ENCODE measurements around the gene HOXB9.
A peak's percentile ranks its signal among the peaks of the same experiment; 100 is the strongest.

HOXB9 gene

DNA sequence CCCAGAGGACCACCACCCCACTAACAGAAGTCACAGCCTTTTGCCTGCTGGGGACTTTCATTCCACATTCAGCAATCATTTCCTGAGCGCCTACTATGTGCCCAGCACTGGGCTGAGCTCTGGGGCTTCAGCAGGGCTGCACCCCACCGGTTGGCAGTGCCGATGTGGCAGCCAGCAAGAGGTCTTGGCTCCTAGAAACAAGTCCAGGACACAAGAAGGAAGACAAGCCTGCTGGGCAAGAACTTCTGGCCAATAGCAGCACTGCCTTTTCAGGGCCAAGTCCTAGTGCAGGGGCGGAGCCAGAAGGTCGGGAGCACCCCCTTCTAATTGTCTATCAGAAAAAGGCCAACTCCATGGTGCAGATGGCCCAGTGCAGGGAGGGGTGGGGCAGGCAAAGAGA lies 13.0 kb upstream of the HOXB9 start:
- no peak for DNase-seq

DNA sequence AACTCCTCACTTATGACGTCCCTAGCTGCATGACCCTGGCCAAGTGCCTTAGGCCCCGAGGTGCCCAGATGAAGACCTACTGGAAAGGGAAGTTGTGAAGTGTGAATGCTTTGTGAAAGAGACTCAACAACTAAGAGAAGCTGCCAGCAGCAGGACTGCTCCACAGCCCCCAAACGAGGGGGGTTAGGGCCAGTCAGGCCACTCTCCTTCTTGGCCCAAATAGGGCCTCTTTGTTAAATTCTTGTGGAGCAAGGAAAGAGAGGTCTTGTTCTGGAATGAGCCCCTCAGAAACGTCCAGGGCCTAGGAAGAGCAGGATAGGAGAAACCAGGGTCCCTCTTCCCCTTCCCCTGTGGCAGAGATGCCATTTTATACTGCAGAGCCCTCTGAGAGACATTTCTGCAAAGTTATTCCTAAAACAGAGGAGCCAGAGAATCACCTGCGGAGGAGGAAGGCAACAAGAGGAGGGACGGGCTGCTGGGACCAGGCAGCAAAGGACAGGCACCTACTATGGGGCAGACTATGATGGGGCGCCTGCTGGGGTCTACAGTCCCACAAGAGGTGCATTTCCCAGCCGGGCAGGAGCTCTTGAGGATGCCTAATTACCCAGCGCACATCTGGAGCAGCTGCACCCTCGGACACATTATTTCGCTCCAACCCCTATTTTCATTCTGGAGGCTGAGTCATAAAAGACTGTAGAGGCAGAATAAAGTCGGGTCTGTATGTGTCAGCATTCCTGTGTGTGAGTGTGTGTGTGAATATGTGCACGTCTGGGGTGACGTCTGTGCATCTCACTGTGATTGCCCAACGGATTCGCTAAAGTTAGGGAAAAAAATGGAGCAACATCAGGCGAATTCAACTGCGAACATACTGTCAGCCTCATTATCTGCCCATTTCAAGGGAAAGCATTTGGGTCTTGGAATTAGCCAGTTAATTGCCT lies 11.4 kb upstream of the HOXB9 start:
- no peak for DNase-seq

DNA sequence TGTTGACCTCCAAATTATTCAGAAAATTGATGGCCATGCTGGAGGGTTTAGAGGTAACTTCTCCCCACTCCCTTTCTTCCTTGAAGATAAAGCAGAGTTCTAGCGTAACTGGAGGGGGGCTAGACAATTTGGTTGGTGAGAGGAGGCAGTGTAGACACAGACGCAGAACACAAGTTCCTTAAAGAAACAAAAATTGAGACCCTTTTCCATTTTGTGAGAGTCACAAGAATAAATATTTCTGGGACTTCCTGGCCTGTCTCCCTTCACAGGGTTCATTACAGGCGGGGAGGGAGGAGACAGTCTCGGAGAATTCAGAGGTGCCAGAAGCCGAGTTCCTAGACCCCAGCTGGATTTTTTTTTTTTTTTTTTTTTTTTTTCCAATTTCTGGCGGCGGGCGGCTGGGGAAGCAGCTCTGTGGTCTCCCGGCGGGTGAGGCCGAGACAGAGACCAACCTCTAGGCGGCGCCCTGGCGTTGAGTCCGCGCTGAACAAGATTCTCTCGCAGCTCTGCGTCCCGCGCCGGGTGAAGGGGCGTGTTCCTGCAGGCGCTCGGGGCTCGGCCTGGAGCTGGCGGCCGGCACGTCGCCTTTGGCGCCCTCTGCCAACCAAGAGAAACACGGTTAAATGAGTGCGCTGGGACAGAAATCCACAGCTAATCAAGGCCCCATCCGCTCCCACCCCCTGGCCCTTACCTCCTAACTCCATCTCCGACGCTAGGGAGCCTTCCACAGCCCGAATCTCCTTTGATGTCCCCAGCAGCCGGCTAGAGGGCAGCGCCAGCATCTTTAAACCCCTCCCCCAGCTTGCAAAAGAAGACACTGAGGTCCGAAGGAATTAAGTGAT lies 10.2 kb upstream of the HOXB9 start:
- peak; percentile 92 for DNase-seq

DNA sequence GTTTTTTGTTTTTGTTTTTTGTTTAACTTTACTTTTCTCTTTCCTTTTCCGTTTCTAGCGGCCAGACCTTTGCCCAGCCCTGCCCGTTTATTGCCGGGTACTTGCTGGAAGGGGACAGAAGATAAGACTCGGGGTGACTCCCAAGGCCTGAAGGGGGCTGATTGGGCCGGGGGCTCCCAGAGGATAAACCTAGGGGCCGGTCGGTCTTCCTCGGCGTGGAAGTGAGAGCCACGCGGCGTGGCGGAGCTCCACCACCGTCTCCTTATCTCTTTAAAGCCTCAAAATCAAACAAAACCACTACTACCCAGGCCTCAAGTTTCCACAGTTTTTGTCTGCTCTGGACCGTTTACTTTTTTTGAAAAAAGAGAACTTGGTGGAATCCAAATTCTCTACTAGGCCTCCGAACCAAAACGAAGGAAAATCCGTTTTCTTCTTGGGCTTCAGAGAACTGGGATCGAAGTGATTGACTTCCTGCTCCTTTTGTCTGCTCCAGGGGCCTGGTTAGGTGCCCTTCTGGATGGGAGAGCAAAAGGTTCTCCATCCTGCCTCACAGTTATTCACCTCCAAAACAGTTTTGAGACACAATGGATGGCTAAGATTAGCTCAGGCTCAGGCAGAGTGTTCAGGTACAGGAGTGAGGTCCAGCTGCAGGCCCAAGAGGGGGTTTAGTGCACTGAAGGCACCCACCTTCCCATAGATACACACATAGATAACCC lies 8.5 kb upstream of the HOXB9 start:
- no peak for DNase-seq

DNA sequence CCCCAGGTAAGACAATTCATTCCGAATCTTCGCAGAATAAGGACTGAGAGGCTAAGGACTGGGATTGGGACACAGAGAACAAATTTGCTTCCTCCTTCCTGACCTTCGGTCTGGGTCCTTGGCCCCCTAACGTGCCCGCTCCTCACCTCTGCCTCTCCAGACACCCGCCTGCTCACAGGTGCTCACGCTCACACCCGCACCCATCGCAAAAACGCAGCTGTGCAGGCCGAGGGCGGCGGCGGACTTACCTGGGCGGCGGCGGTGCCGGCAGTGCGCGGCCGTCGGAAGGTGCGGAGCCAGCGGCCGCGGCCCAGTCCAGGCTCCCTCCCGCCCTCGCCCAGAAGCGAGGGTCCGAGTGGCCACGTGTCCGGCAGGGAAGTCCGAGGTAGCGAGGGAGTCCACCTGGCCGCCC lies 7.1 kb upstream of the HOXB9 start:
- DNase-seq, result no peak

DNA sequence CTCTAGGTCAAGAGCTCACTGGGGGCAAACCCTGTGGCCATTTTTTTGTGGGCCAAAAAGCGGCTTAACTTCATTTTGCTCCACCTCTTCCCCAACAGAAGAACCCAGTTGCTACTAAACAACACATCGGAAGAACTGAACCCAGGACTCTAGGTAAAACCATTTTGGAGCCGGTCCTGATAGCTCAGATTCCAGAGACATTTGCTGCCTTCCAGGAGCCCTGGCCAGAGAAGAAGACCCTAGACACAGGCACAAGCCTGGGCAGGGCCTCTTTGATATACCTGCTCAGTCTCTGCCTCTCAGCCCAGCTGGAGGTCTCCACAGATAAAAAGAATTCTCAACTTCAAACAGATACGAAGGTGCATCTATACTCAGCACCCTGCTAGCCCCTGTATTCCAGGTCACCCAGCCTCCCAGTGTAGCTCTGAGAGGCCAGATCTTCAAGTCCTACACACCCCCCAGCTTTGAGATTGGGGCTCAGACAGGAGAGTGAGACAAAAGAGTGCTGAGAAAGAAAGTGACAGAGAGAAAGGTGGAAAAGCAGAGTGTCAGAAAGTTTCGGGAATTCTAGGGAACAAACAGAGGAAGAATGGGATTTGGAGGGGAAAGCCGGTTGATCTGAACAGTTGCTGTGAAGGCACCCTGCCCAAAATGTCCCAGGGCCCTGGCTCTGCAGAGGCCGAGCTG lies 6.6 kb upstream of the HOXB9 start:
- DNase-seq, result no peak

DNA sequence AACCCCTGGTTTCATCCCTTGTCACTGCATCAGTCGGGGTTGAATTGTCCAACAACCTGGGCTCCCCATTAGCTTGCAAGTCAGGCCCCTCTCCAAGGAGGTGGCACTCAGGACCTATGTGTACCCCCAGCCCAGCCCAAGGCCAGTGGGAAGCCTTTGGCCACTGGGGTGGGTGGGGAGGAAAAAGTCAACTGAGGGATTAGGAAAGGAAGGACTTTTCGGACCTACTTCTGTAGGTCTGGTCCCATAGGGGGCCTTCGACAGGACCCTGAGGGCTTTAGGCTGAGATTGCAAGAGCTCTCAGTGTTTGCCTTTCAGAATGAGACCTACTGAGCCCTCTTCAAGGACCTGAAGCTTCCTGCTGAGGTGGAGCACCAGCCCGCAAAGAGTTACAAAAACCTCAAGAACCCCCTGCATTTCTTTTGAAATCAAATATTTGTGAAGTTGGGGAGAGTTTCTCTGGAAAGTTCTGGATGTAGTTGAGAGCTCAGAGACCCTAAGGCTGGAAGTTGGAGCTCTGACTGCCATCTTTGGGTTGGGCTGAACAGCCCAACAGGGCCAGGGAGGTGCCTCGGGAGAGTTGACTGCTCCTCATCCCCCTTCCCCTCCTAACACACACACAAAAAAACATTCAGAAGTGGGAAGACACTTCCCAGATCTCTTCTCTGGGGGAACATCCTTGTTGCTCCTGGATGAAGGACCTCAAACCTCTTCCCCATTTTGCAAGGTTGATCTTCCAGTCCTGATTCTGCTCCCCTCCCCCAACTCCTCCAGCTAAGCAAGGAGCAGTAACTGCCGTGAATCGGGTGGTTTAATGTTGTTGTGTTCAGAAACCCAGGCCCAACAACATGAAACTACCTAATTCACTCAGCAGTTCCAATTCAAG lies 5.8 kb upstream of the HOXB9 start:
- DNase-seq, result no peak

DNA sequence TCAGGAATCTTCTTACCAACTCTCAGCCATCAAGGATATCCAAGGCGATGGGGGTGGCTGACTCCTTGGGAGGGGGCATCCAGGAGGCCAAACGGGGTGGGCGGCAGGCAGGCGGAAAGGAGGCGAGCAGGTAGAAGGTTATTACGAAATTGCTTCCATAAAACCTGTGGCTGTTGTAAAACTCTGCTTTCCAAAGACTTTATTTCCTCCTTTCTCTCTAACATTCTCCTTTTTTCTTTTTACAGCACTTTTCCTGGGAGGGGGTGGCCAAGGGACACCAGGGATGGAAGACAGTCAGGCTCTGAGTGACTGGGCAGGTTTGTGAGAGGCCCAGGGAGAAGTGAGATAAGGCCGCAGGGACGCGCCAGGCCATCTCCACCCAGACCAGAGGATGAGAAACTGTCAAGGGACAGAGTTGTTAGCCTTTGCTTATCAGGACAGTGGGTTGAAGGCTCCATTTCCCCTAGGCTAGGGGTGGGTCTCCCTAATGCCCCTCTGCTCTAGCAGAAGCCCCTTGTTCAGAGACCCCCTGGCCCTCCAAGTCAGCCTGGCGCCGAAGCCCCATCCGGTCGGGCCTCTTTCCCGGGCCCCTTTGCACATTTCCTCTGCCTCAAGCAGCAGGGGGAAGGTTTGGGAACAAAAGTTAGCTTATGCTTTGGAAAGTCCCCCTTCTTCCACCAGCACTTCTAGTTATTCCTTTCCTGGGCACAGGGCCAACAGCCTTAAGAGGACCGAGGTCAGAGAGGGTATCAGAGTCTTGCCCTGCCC lies 5.0 kb upstream of the HOXB9 start:
- no peak for DNase-seq

DNA sequence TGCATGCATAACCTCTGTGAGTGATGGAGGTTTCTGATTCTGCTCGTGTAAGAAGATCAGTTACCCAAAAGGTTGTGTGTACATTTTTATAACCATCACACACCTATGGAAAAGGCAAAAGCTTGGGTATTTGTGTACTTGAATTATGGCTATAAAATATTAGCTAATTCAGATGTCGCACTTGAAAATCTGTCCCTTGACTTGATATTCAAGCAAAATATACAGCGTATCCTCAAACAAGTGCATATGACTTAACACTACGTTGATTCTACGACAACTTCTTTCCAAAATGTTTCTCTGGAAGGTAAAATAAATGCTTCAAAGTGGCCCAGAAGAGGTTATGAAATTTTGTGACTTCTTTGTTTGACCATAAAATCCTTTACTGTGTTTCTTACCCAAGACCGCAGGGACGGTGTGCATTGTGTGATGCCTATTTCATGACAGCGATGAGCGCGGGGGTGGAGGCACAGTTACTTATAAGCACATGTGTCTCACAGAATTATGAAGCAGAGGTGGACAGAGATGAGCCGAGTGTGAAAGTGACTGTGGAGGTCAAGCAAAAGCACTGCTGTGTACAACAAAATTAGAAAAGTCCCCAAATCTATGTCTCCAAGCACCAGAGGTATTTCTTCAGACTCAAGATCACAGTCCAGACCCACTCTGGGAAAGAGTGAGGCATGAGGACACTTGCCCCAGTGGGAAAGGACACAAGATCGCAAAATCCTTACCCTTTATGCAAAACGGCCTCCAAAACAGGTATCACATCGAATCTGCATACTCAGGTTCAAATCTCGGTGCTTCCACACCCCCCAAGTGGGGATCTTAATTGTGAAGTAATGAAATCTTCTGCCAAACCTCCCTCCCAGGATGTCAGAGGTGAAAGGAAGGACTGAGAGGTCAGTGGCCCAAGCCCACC lies 4.1 kb upstream of the HOXB9 start:
- DNase-seq, result no peak

DNA sequence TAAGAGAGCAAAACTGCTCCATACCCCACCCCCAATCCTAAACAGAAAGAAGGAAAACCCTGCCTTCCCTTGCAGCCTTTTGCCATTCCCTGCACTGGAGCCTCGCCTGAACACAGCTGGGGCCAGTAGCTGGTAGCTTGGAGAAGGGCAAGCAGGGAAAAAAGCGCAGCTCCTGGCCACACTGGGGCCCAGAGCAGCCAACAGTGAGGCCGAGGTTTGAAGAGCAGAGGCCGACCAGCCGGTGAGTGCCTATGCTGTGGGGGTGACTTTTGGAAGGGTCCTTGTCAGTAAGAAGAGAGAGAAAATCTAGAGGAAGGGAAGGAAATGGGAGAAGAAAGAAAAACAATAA lies 3.2 kb upstream of the HOXB9 start:
- no peak for DNase-seq

DNA sequence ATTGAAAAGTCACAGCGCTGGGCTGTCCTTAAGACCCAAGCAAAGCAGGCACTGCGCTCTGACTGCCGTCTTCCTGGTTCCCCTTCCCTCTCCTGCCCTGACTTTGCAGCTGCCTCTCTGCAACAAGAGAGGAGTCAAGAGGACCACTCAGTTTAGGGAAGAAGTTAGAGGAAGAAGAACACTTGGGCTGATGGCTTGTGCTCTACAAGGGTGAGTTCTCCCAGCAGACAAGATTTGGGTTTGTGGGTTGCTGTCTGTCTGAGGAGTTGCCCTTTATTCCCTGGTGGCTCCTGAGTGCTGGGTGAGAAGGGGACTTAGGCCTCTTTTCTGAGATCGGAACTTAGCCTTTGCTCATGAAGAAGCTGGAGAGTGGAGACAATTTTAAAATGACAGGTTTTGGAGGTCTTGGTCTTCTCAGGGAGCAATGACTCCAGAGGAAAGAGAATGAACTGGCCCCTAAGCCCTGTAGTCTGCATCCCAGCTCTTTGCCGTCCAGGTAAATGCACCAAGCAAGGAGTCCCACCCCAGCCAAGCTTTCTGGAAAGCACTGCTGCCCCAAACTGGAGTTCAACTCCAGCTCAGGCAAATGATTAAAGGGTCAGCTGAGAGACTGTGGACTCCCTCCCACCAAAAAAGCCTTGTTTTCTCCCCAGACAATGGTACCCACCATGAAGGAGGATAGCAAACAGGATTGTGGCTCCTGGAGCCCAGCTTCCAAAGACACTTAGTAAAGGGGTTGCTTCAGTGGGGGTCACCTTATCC lies 2.7 kb upstream of the HOXB9 start:
- no peak for DNase-seq

DNA sequence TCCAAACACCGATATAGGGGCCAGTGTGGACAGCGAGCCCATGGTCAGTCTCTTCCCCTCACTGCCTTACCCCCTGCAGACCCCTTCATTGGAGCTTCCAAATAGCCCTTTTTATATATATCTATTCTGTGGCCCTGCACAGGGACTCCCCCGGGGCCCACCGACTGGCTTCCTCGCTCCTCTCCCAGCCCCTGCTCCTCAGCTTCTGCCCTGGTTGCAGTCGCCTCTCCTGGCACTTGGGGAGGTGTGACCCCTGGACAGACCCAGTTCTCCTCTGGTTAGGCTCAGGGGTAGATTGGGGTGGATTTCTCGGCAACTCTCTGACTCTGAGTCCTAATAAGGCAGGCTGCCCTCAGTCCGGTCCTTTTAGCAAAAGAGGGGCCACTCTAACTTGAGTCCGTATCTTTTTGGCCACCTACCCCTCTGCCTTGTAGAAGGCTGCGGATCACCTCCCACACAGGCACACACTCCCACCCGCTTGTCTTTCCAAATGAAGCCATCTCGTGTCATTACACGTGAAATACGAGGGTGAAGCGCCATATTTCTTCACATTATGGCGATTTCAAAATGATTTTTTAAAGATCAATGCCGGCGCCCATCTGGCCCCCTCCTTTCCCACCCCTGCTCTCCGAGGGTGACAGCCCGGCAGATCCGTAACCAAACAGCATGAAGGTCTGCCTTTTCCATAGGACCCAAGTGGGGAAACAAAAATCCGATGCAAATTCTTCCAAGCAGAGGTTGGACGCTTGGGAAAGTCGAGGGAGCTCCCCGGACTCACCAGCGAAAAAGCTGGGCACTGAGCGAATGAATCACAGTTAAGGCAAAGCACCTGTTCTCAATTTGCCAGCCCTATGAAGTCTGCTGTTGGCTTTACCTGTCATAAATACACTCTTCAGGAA lies 1.7 kb upstream of the HOXB9 start:
- no peak for DNase-seq

DNA sequence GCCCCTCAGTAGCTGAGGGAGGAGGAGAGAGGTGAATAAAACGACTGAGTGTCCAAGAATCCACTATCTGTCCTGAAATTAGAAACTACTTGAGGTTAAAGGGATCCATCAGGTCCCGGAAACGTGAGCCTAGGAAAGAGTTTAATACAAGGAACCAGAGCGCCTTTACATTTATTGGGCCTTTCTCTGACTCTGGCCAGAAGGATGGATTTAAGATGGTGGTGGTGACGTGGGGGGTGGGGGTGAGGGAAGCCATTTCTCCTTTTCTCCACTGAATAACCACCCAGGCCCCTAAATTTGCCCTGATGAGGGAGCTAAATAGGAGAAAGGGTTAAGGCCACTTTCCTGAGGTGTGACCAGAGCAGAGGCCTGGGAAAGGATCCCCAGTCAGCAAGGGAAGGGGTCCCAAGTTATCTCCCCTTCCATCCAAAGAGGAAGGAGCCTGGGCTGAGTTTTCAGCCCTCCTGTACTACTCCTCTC lies 1.0 kb upstream of the HOXB9 start:
- DNase-seq, result no peak

DNA sequence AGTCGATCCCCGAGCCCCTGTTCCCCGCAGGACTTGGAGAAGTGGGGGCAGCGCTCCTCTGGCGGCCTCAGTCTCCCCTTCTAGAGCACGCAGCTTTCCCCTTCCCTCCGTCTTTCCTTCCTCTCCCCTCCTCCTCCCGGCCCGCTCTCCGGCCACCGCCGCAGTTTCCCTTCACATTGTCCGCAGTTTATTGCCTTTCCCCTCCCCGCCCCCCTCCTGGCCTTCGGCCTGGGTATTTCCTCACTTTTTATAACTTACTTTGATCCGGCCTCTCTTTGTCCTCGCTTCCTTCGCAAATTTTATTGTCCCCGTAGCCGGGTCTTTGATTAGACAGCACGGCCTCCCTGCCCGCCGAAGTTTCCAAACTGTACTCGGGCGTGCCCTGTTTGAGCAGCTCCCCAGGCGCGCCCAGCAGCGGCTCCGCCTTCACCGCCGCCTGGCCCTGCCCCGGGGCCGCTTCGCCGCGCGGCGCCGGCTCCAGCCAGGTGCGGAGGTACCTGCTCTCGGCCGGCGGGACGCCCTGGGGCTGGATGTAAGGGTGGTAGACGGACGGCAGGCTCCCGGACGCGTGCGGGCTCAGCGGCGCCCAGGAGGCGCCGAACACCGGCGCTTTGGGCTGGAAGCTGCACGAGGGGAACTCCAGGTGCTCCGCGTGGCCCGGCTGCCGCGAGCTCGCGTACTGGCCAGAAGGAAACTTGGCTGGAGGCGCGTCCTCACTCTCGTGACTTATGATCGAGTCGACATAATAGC lies 488 bp downstream of the HOXB9 start:
- peak; percentile 77 for DNase-seq

DNA sequence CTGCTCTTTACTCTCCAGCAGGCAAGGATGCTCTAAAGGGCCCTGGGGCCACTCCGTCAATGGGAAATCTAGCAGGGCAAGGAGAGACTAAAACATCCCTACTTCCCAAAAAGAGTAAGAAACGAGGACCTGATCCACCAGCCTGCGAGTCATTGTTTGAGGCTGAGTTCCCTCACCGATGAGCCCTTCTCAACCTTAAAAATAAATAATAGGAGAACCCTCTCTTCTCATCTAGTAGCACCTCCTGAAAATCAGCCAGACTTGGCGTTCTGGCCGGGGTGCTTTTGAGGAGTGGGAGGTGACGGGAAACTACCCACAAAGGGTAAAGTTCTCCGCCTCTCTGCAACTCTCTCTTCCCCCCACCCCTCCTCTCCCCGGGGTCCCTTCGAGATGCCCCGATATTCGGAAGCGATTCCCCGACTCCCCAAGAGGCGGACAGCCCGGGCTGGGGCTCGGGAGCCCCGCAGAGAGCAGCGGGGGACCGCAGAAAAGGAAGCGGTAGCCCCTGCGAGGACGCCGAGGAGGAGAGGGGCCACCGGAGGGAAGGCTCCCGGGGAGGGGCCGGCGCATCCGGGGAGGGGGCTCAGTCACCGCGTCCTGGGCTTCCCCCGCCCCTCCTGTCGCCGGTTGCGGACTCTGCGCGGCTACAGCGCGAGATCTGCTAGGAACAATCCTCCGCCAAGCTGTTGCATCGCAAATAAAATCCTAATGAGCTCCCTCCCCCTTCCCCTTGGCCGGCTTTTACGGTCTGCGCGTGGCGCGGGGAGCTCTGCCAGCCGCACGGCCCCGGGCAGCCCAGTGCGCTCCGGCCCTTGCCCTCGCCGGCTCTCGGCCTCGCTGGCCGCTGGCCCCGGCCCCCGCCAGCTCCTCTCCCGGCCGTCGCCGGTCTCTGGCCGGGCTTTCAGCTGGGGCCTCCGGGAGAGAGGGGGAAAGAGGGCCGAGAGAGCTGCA lies 1.3 kb downstream of the HOXB9 start:
- DNase-seq, result no peak

DNA sequence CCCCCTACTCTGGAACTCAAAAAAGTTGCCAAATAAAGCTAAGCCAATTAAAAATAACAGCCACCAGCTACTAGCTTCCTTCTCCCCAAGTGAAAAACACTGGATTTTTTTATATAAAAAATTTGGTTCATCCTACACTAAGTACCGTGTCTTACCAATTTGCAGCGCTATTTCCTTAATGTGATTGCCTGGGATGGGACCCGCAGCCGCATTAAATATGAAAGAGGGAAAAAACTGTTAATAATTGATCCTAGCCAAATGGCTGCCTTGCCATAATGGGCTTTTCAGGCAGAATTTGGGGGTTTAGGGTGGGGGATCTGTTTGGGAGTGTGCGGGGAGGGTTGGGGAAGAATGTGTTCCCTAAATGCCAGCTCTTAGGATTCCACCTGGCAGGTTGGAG lies 2.0 kb downstream of the HOXB9 start:
- no peak for DNase-seq

Data from activated CD8-positive, alpha-beta memory T cell treated with anti-CD3 and anti-CD28 coated beads, Interleukin-2, amount 50 U/mL, for 48 hours (primary cell).